Fibroblast of mammary gland (primary cell): ENCODE results near the gene NFRKB.
"Not testable (repeated sequence)": the region's sequence is repeated elsewhere in the genome, so short reads cannot be mapped to it uniquely, and the experiment has no call there.

Experiments used
- DNase-seq: peaks from one replicate; pipeline ENCODE4 v3.0.0-alpha.2; 2010; ENCODE audit warnings: low read depth
- H3K4me3 ChIP-seq: 2 replicates; pipeline ENCODE4 v1.5.1; 2011; ENCODE audit warnings: low read depth, mild to moderate bottlenecking, low read length, moderate library complexity; ENCODE audit not compliant: control insufficient read depth
- CTCF ChIP-seq: conservative IDR thresholded peaks from 2 replicates; pipeline ENCODE4 v1.5.1; 2011; ENCODE audit warnings: low read depth, low read length, inconsistent platforms; ENCODE audit not compliant: control insufficient read depth, insufficient read depth

The NFRKB gene

GRCh38 chr11:129881570-129882170, 13.7 kb downstream of the NFRKB start:
- DNase-seq: peak; percentile 30
- TF ChIP-seq CTCF: peak; percentile 62
- H3K4me3 ChIP-seq: no peak overlapping the region

GRCh38 chr11:129880311-129880710, 15.1 kb downstream of the NFRKB start:
- TF ChIP-seq CTCF: no peak
- no peak overlapping the region for H3K4me3 ChIP-seq
- DNase-seq: no peak

GRCh38 chr11:129871914-129872313, 23.5 kb downstream of the NFRKB start:
- DNase-seq: no peak
- TF ChIP-seq CTCF: no peak
- H3K4me3 ChIP-seq: no peak overlapping the region

GRCh38 chr11:129868626-129869025, 26.8 kb downstream of the NFRKB start:
- H3K4me3 ChIP-seq: not testable (repeated sequence)
- peak; percentile 38 for DNase-seq

- DNase-seq: no peak
- no peak for TF ChIP-seq CTCF
- no peak overlapping the region for H3K4me3 ChIP-seq
Measured at GRCh38 chr11:129866311-129866710, 29.1 kb downstream of the NFRKB start.

- no peak for TF ChIP-seq CTCF
- no peak for DNase-seq
- H3K4me3 ChIP-seq: no peak overlapping the region
Measured at GRCh38 chr11:129865701-129866100, 29.7 kb downstream of the NFRKB start.

- no peak overlapping the region for H3K4me3 ChIP-seq
- TF ChIP-seq CTCF: no peak
- no peak for DNase-seq
Measured at GRCh38 chr11:129864811-129865210, 30.6 kb downstream of the NFRKB start.
